HEK293 (cell line): ENCODE measurements around the gene BLZF1.
A peak's percentile ranks its signal among the peaks of the same experiment; 100 is the strongest.

Source experiments
- CTCF ChIA-PET: fragments of 350-600 bp; formaldehyde crosslinking; extraction: SDS; loops from one replicate; lab custom pipeline; 2021; ENCODE audit warnings: antibody characterized with exemption; lab: Yijun Ruan, JAX
- POLR2A ChIA-PET: fragments of 300-600 bp; formaldehyde crosslinking; extraction: SDS; loops from one replicate; lab custom pipeline; 2020; ENCODE audit warnings: antibody characterized with exemption, inconsistent platforms; lab: Yijun Ruan, JAX
- H3K27ac ChIP-seq: fragments of 200-500 bp; sonication (Bioruptor generic); 2 replicates; pipeline ENCODE4 v1.5.1; 2014; ENCODE audit warnings: low read depth, low read length, control low read depth, inconsistent platforms; ENCODE audit errors: extremely low read depth
- H3K36me3 ChIP-seq, 2 experiments: fragments of 200-500 bp in 1 of 2; sonication (Bioruptor generic) in 1 of 2; 1 replicate in 1 of 2; 2 replicates in 1 of 2; pipeline ENCODE4 v1.5.1; 2014 to 2017; ENCODE audit warnings: inconsistent platforms in 2 of 2, low read length in 2 of 2; ENCODE audit not compliant: control insufficient read depth in 2 of 2, insufficient read depth in 1 of 2
- H3K4me1 ChIP-seq: fragments of 200-500 bp; sonication (Bioruptor generic); 2 replicates; pipeline ENCODE4 v1.5.1; 2014; ENCODE audit warnings: mild to moderate bottlenecking, low read length, inconsistent platforms; ENCODE audit not compliant: control insufficient read depth, insufficient read depth
- H3K4me3 ChIP-seq: 2 replicates; pipeline ENCODE4 v1.5.1; 2011; ENCODE audit warnings: low read depth, mild to moderate bottlenecking, control low read depth, low read length, moderate library complexity
- H3K9me3 ChIP-seq: fragments of 200-500 bp; sonication (Bioruptor generic); 2 replicates; pipeline ENCODE4 v1.5.1; 2014; ENCODE audit warnings: low read depth, low read length, inconsistent platforms; ENCODE audit not compliant: control insufficient read depth, insufficient read depth
- EGR2 ChIP-seq: fragments of 450-650 bp; formaldehyde crosslinking; IDR thresholded peaks from 2 replicates; pipeline ENCODE4 v1.5.1; 2016; ENCODE audit warnings: low read depth, missing biosample characterization, missing genetic modification characterization
- FEZF1 ChIP-seq: fragments of 450-650 bp; formaldehyde crosslinking; IDR thresholded peaks from 2 replicates; pipeline ENCODE4 v1.5.1; 2016; ENCODE audit warnings: missing biosample characterization, missing genetic modification characterization
- GLIS1 ChIP-seq: fragments of 450-650 bp; formaldehyde crosslinking; IDR thresholded peaks from 2 replicates; pipeline ENCODE4 v1.5.1; 2016; ENCODE audit warnings: missing biosample characterization, missing genetic modification characterization
- KLF1 ChIP-seq: fragments of 450-650 bp; formaldehyde crosslinking; IDR thresholded peaks from 2 replicates; pipeline ENCODE4 v1.5.1; 2016; ENCODE audit warnings: missing biosample characterization, missing genetic modification characterization
- PRDM6 ChIP-seq: fragments of 450-650 bp; formaldehyde crosslinking; IDR thresholded peaks from 2 replicates; pipeline ENCODE4 v1.5.1; 2017; ENCODE audit warnings: missing biosample characterization, missing genetic modification characterization
- SP2 ChIP-seq: fragments of 450-650 bp; formaldehyde crosslinking; IDR thresholded peaks from 2 replicates; pipeline ENCODE4 v1.5.1; 2016; ENCODE audit warnings: missing biosample characterization, missing genetic modification characterization
- SP7 ChIP-seq: fragments of 450-650 bp; formaldehyde crosslinking; IDR thresholded peaks from 2 replicates; pipeline ENCODE4 v1.5.1; 2016; ENCODE audit warnings: missing biosample characterization, missing genetic modification characterization
- WT1 ChIP-seq: fragments of 450-650 bp; formaldehyde crosslinking; IDR thresholded peaks from 2 replicates; pipeline ENCODE4 v1.5.1; 2016; ENCODE audit warnings: missing biosample characterization, missing genetic modification characterization
- ZBTB1 ChIP-seq: fragments of 450-650 bp; formaldehyde crosslinking; IDR thresholded peaks from 2 replicates; pipeline ENCODE4 v1.5.1; 2016; ENCODE audit warnings: missing biosample characterization, missing genetic modification characterization
- ZBTB17 ChIP-seq: fragments of 450-650 bp; formaldehyde crosslinking; IDR thresholded peaks from 2 replicates; pipeline ENCODE4 v1.5.1; 2016; ENCODE audit warnings: missing biosample characterization, missing genetic modification characterization
- ZBTB44 ChIP-seq: fragments of 450-650 bp; IDR thresholded peaks from 2 replicates; pipeline ENCODE4 v1.5.1; 2018; ENCODE audit warnings: missing biosample characterization, mild to moderate bottlenecking, missing genetic modification characterization
- ZNF121 ChIP-seq: fragments of 450-650 bp; formaldehyde crosslinking; IDR thresholded peaks from 2 replicates; pipeline ENCODE4 v1.5.1; 2016; ENCODE audit warnings: missing biosample characterization, missing genetic modification characterization
- ZNF132 ChIP-seq: fragments of 450-650 bp; formaldehyde crosslinking; IDR thresholded peaks from 2 replicates; pipeline ENCODE4 v1.5.1; 2017; ENCODE audit warnings: missing biosample characterization, missing genetic modification characterization, borderline replicate concordance
- ZNF16 ChIP-seq: fragments of 450-650 bp; formaldehyde crosslinking; IDR thresholded peaks from 2 replicates; pipeline ENCODE4 v1.5.1; 2016; ENCODE audit warnings: low read depth, missing biosample characterization, missing genetic modification characterization
- ZNF175 ChIP-seq: fragments of 450-650 bp; formaldehyde crosslinking; IDR thresholded peaks from 2 replicates; pipeline ENCODE4 v1.5.1; 2016; ENCODE audit warnings: missing biosample characterization, missing genetic modification characterization
- ZNF24 ChIP-seq: fragments of 450-650 bp; formaldehyde crosslinking; IDR thresholded peaks from 2 replicates; pipeline ENCODE4 v1.5.1; 2016; ENCODE audit warnings: missing biosample characterization, missing genetic modification characterization
- ZNF302 ChIP-seq: fragments of 450-650 bp; formaldehyde crosslinking; IDR thresholded peaks from 2 replicates; pipeline ENCODE4 v1.5.1; 2016; ENCODE audit warnings: missing biosample characterization, missing genetic modification characterization, low read depth
- ZNF362 ChIP-seq: fragments of 450-650 bp; formaldehyde crosslinking; IDR thresholded peaks from 2 replicates; pipeline ENCODE4 v1.5.1; 2016; ENCODE audit warnings: missing biosample characterization, missing genetic modification characterization
- ZNF366 ChIP-seq: fragments of 450-650 bp; formaldehyde crosslinking; conservative IDR thresholded peaks from 2 replicates; pipeline ENCODE4 v1.5.1; 2016; ENCODE audit warnings: missing biosample characterization, missing genetic modification characterization
- ZNF391 ChIP-seq: fragments of 450-650 bp; formaldehyde crosslinking; IDR thresholded peaks from 2 replicates; pipeline ENCODE4 v1.5.1; 2016; ENCODE audit warnings: low read depth, missing biosample characterization, missing genetic modification characterization, borderline replicate concordance
- ZNF404 ChIP-seq: fragments of 450-650 bp; formaldehyde crosslinking; IDR thresholded peaks from 2 replicates; pipeline ENCODE4 v1.5.1; 2017; ENCODE audit warnings: missing biosample characterization, missing genetic modification characterization
- ZNF580 ChIP-seq: fragments of 450-650 bp; formaldehyde crosslinking; IDR thresholded peaks from 2 replicates; pipeline ENCODE4 v1.5.1; 2016; ENCODE audit warnings: missing biosample characterization, missing genetic modification characterization
- ZNF600 ChIP-seq: fragments of 450-650 bp; formaldehyde crosslinking; IDR thresholded peaks from 2 replicates; pipeline ENCODE4 v1.5.1; 2016; ENCODE audit warnings: missing biosample characterization, missing genetic modification characterization
- ZNF629 ChIP-seq: fragments of 450-650 bp; formaldehyde crosslinking; IDR thresholded peaks from 2 replicates; pipeline ENCODE4 v1.5.1; 2017; ENCODE audit warnings: missing biosample characterization, missing genetic modification characterization
- ZNF707 ChIP-seq: fragments of 450-650 bp; formaldehyde crosslinking; IDR thresholded peaks from 2 replicates; pipeline ENCODE4 v1.5.1; 2016; ENCODE audit warnings: missing biosample characterization, missing genetic modification characterization
- ZSCAN18 ChIP-seq: fragments of 450-650 bp; formaldehyde crosslinking; IDR thresholded peaks from 2 replicates; pipeline ENCODE4 v1.5.1; 2016; ENCODE audit warnings: missing biosample characterization, missing genetic modification characterization
- ZXDB ChIP-seq: fragments of 450-650 bp; formaldehyde crosslinking; IDR thresholded peaks from 2 replicates; pipeline ENCODE4 v1.5.1; 2016; ENCODE audit warnings: missing biosample characterization, missing genetic modification characterization

BLZF1 gene

GRCh38 chr1:169318536-169319244, 49.3 kb upstream of the BLZF1 start:
- H3K4me1 ChIP-seq: no peaks in the 10 kb centered on the region
- no peak overlapping the region for H3K27ac ChIP-seq
- no peaks in the 10 kb centered on the region for H3K36me3 ChIP-seq
- ChIA-PET POLR2A (no interaction called here), CTCF (no interaction called here)
- H3K4me3 ChIP-seq: no peak overlapping the region
- TF ChIP-seq ZNF121 (tag by site-specific recombination) (no peak), ZNF404 (tag by site-specific recombination) (no peak), ZBTB44 (no peak), ZBTB1 (tag by site-specific recombination) (no peak), ZNF302 (tag by site-specific recombination) (no peak), ZNF175 (tag by site-specific recombination) (no peak), ZSCAN18 (no peak)
- H3K9me3 ChIP-seq: no peaks in the 10 kb centered on the region

- no peak overlapping the region for H3K4me3 ChIP-seq
- no peaks in the 10 kb centered on the region for H3K36me3 ChIP-seq
- POLR2A ChIA-PET: no interaction called here
- H3K4me1 ChIP-seq: no peaks in the 10 kb centered on the region
- no peak overlapping the region for H3K27ac ChIP-seq
- no peaks in the 10 kb centered on the region for H3K9me3 ChIP-seq
- CTCF ChIA-PET: interaction anchor here (0.6 to 0.8 kb wide), 2 partner anchors 9 to 27 kb away, joined by 3 to 4 read pairs; no protein-coding TSS in a partner anchor
- TF ChIP-seq ZNF629 (peak; percentile 67), ZNF132 (tag by site-specific recombination) (no peak), ZNF366 (tag by site-specific recombination) (peak; percentile 58), ZNF16 (tag by site-specific recombination) (no peak), PRDM6 (tag by site-specific recombination) (peak; percentile 76; the same call in 1 of the 2 replicates), SP2 (peak; percentile 29), SP7 (tag by site-specific recombination) (peak; percentile 67; the same call in 1 of the 2 replicates), ZNF24 (tag by site-specific recombination) (0 out of 2 replicates have a peak, but pooled peaks have one; percentile 31), ZNF600 (tag by site-specific recombination) (peak; percentile 43; the same call in 1 of the 2 replicates), ZNF580 (no peak), EGR2 (peak; percentile 55; the same call in 1 of the 2 replicates), ZXDB (tag by site-specific recombination) (peak; percentile 40; the same call in 1 of the 2 replicates), WT1 (tag by site-specific recombination) (no peak), ZNF391 (tag by site-specific recombination) (no peak), ZNF362 (tag by site-specific recombination) (0 out of 2 replicates have a peak, but pooled peaks have one; percentile 10), ZNF707 (tag by site-specific recombination) (no peak), GLIS1 (peak; percentile 21; the same call in 1 of the 2 replicates), KLF1 (no peak), FEZF1 (tag by site-specific recombination) (peak; percentile 61), ZBTB17 (peak; percentile 43; the same call in 1 of the 2 replicates)
Observed at GRCh38 chr1:169321539-169321938, 46.5 kb upstream of the BLZF1 start.
